ENCODE measurements around the gene EBF3.

DNA sequence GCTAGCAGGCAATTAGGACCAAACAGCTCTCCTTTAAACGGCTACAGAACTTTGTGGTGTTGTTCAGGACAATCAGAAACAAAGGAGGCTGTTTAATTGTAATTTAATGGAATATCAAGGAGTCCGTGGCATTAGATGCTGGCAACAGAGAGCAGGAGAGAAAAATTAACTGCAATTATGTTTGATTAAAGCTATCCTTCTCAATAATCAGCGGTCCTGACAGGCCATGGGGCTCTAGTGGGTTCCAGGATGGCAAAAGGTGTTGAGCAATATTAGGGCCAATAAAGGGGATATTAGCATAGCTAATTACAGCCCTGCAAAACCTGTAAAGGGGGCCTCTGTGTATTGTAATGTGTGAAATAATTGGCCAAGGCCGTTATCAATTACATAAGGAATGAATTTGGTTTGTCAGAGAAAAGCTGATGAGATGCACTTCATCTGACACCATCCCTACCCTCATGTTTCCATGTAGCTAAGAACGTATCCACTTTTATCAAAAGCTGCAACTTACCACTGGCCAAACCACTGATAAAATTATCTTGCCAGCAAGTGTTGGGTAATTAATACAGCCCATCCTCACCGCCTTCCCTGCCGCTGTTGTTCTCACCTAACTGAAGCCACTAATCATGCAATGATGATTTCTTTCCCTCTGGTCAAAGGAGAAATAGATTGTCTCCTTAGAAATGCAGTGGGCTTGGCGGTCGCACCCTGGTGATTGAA, 81.6 kb downstream of the EBF3 start:
- TF ChIP-seq EZH2 (IDR thresholded peaks at IDR 0.05): no peak
- TF ChIP-seq, protein P1, sequence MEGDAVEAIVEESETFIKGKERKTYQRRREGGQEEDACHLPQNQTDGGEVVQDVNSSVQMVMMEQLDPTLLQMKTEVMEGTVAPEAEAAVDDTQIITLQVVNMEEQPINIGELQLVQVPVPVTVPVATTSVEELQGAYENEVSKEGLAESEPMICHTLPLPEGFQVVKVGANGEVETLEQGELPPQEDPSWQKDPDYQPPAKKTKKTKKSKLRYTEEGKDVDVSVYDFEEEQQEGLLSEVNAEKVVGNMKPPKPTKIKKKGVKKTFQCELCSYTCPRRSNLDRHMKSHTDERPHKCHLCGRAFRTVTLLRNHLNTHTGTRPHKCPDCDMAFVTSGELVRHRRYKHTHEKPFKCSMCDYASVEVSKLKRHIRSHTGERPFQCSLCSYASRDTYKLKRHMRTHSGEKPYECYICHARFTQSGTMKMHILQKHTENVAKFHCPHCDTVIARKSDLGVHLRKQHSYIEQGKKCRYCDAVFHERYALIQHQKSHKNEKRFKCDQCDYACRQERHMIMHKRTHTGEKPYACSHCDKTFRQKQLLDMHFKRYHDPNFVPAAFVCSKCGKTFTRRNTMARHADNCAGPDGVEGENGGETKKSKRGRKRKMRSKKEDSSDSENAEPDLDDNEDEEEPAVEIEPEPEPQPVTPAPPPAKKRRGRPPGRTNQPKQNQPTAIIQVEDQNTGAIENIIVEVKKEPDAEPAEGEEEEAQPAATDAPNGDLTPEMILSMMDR (IDR thresholded peaks at IDR 0.05): no peak
